ENCODE results near the gene SRSF5. TPM values are rescaled to one million over a fixed set of nuclear protein-coding genes. Genes with fewer than 3 reads are reported as not detected.
"Not testable (repeated sequence)": the region's sequence is repeated elsewhere in the genome, so short reads cannot be mapped to it uniquely, and the experiment has no call there.

The SRSF5 gene
- total RNA-seq, 1 experiment from 2014 or later = 191 TPM

DNA sequence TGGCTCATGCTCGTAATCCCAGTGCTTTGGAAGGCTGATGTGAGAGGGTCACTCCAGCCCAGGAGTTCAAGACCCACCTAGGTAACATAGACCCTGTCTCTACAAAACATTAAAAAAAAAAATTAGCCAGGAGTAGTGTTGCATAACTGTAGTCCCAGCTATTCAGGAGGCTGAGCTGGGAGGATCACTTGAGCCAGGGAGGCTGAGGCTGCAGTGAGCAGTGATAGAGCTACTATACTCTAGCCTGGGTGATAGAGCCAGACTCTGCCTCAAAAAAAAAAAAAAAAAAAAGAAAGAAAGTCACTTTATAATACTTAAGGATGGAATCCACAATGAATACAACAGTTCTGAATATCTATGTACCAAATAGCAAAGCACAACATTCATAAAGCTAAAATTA lies 40.2 kb downstream of the SRSF5 start:
- DNase-seq (ENCODE audit: low read depth) = no peak

- DNase-seq (ENCODE audit: low read depth) = no peak
Measured at GRCh38 chr14:69808919-69809808, 42.2 kb downstream of the SRSF5 start.

DNA sequence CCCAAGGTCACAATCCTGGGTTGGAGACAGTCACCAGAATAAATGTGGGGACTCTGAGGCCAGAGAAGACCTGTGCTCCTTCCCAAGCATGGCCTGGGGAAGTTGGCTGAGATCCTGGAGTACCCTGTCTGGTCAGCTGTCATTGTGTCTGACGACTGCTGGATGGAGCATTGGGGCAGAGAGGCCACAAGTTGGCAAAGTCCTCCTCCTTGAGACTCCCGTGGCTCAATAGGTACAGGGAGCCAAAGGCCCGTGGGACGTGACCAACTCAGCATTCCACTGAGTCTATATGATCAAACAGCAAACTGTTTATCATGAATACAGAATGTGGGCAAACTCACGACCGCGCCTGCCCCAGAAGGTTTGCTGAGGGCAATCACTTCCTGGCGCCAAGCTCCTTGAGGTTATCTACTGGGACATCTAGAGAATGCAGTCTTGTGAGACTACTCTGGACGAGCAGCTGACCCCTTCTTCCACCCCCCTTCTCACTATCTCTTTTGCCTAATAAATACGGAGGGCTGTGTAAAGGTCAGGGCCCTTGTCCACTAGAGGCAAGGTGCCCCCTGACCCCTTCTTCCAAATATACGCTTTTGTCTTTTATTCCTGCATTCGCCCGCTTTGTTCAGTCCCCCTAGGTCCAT lies 44.4 kb downstream of the SRSF5 start:
- DNase-seq (ENCODE audit: low read depth) = no peak

- DNase-seq (ENCODE audit: low read depth) = no peak
Measured at GRCh38 chr14:69811868-69812252, 44.9 kb downstream of the SRSF5 start.

DNA sequence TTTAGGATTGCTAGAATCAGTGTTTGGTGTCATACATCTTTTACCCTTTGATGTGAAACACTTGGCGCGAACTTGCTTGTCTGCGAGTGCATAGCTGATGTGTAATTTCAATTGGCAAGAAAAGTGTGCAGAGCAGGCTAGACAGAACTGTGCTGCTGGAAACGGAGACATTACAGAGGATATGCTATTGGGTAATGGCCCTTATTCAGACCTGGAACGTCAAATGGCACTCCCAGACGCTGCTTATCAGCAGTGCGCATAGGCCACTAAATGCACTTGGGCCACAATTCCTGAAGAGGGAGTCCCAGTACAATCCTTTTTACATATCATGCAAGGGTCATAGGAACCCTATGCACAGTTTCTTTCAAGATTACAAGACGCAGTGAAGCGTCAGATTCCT lies 45.8 kb downstream of the SRSF5 start:
- DNase-seq (ENCODE audit: low read depth) = peak; percentile 36

GRCh38 chr14:69813346-69813745 lies 46.4 kb downstream of the SRSF5 start:
- not testable (repeated sequence) for DNase-seq (ENCODE audit: low read depth)

GRCh38 chr14:69814397-69814796 lies 47.5 kb downstream of the SRSF5 start:
- DNase-seq (ENCODE audit: low read depth) = no peak

DNA sequence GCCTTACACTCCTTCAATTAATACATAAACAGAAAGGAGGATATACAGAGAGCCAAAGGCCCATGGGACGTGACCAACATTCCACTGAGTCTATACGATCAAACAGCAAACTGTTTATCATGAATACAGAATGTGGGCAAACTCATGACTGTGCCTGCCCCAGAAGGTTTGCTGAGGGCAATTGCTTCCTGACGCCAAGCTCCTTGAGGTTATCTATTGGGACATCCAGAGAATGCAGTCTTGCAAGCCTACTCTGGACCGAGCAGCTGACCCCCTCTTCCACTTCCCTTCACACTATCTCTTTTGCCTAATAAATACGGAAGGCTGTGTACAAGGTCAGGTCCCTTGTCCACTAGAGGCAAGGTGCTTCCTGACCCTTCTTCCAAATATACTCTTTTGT lies 48.6 kb downstream of the SRSF5 start:
- DNase-seq (ENCODE audit: low read depth) = no peak

GRCh38 chr14:69816216-69816615 lies 49.3 kb downstream of the SRSF5 start:
- DNase-seq (ENCODE audit: low read depth) = no peak

- DNase-seq (ENCODE audit: low read depth) = peak; percentile 78
Measured at GRCh38 chr14:69818758-69819191, 51.8 kb downstream of the SRSF5 start.

DNA sequence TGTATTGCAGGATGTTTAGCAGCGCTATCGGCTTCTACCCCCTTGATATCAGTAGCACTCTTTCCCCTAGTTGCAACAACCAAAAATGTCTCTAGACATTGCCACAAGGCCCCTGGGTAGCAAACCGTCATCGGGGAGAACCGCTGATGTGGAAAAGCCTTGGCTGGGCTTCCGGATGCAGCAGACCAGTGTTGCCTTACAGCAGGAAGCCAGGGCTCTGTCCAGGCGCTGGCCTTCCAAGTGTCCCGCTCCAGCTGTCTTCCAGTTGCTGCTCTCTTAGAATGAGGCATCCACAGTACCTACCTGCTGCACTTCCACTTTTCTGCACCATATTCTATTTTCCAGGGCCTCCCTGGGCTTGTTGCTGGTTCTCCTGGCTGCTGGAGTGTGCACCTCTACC lies 52.7 kb downstream of the SRSF5 start:
- DNase-seq (ENCODE audit: low read depth) = no peak

DNA sequence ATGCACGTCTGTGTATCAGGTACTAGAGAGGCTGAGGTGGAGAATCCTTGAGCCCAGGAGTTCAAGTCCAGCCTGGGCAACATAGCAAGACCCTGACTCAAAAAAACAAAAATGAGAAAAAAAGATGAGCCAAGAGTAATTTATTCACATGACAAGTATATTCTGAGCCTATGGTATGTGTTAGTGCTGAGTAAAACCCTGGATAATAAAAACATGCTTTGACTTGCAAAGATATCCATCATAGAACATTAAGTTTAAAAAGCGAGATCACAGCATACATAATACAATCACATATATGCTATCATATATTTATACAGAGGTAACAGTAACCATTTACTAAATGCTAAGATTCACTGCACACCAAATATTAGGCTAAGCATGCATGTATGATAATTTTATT lies 54.0 kb downstream of the SRSF5 start:
- no peak for DNase-seq (ENCODE audit: low read depth)

Small RNA genes lying within 50 kb of the gene (small RNA-seq; reads per million reads assigned to genes)
- gene RF00614 = not detected

Other genes with a start within 250 kb of the SRSF5 start
- gene CCDC177, start 192.3 kb upstream of the SRSF5 start, total RNA-seq (2014; rRNA removed; shearing (Covaris generic)) = not detected in 2 replicates
- 2.7 and 4.3 TPM in 2 replicates for gene SUSD6, start 155.5 kb upstream of the SRSF5 start, total RNA-seq (2014; rRNA removed; shearing (Covaris generic))
- gene SLC10A1, start 30.1 kb downstream of the SRSF5 start, total RNA-seq (2014; rRNA removed; shearing (Covaris generic)) = not detected in 2 replicates
- 0.97 and 1.5 TPM in 2 replicates for gene SMOC1, start 112.3 kb downstream of the SRSF5 start, total RNA-seq (2014; rRNA removed; shearing (Covaris generic))

Data from HT1080 (cell line).